GM20431 (cell line): ENCODE measurements around the gene RNF34.
"Not testable (repeated sequence)": the region's sequence is repeated elsewhere in the genome, so short reads cannot be mapped to it uniquely, and the experiment has no call there.

Experiments
- in situ Hi-C: fragments of 300-500 bp; cut with MseI, MboI; formaldehyde crosslinking; loops from one replicate; pipeline ENCODE4 v1.15.0; 2020; ENCODE audit warnings: low sequenced_read_pairs; ENCODE audit not compliant: unreplicated experiment

RNF34 gene, protein sequence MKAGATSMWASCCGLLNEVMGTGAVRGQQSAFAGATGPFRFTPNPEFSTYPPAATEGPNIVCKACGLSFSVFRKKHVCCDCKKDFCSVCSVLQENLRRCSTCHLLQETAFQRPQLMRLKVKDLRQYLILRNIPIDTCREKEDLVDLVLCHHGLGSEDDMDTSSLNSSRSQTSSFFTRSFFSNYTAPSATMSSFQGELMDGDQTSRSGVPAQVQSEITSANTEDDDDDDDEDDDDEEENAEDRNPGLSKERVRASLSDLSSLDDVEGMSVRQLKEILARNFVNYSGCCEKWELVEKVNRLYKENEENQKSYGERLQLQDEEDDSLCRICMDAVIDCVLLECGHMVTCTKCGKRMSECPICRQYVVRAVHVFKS

DNA sequence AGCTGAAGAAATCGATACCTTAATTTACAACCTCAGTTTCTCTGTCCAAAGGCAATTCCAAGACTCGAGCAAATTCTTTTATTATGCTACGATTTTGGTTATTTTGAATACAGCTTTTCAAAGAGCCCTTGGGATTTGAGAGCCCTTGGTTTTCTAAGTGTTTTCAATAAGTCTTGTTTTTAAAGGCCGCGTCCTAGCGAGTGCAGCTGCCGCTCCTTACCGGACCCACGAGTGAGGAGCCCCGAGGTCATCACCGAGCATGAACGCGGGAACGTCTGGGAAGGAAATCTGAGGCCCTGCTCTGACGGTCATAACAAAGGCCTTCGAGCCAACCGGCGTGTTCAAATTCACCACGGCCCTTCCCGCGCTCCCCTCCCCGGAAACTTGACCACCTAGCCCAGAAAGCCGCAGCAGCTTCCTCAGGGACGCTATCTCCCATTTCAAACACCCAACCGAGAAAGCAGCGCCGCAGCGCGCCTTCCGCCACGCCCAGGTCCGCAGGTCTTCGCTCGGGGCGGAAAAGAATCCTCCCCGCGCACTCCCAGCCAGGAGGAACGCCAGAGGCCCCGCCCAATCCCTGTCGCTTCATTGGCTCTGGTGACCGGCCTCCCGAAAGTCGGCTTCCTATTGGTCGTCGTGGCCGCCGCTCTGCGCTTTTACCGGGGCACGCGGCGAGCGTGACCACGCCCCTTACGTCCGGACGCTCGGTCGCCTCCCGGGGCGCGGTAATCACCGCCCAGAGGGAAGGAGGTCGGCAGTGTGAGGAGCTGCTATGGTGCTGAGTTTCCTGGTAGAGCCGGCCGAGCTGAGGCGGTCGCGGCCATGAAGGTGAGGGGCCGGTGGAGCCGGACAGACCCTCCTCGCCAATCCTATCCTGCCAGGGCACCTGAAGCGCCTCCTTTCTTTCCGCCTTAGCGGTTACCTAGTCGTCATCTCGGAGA, at the start of gene RNF34:
TSS of gene RNF34 (plus strand) at position 728 of the 941 bp plus-strand sequence. CDS start at position 823, 95 bp downstream.
- in situ Hi-C loops: no loop called here

DNA sequence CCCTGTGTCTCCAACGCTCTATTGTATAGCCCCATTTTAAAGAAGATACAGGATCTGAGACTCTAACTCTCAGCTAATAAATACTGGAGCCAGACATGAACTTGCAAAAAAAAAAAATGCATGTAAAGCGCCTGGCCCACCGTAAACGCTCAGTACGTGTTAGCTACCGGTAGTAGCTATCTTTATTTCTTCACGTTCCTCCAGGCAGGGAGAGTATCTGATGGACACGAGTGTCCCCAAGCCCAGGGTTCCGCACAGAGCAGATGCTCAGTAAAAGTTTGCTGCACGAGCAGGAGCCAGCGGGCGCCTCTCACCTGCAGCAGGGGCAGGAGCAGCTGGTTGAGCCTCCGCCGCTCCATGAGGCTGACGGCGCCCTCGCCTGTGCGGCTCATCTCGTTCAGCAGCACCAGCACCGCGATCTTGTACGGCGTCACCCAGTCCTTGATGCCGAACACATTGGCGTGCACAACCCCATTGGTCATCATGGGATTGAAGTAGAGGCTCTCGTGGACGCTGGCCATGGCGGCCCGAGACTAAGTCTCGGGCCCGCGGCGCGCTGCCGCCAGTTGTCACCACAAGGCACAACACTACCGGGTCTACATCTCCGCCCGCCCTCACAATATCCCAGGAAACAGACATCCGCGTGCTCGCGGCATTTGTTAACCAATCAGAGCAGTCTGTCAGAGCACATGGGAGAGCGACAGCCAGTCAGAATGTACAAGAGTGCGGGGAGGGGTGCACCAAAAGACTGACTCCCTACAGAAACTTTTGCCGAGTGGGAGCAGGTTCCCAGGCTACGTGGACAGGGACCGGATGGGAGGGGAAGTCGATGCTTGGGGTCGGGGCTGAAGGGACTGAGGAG, 47.9 kb upstream of the RNF34 start, which contains the start of gene ANAPC5:
TSS of gene ANAPC5 (minus strand) at position 592 of the 862 bp plus-strand sequence. CDS start at position 521, 71 bp downstream.
- in situ Hi-C loops: no loop called here

DNA sequence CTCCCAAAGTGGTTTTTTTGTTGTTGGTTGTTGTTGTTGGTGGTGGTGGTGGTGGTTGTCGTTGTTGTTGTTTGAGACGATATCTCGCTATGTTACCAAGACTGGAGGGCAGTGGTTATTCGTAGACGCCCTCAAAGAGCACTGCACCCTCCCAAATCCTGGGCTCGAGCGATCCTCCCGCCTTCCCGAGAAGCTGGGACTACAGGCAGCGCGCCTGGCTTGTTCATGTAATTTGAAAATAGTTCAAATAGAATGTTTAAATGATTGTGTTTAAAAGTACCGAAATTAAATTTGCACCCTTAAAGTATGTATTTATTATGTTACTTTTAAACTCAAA, 47.3 kb upstream of the RNF34 start:
- in situ Hi-C loops: no loop called here

DNA sequence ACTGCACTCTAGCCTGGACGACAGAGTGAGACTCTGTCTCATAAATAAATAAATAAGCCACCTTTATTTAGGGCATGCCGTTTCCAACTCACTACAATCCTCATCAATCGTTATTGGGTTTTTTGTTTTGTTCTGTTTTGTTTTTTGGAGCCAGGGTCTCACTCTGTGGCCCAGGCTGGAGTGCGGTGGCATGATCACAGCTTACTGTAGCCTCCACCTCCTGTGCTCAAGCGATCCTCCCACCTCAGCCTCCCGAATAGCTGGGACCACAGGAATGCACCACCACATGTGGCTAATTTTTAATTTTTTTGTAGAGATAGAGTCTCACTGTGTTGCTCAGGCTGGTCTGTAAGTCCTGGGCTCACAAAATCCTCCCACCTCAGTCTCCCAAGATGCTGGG, 44.1 kb upstream of the RNF34 start:
- in situ Hi-C loops: no loop called here

DNA sequence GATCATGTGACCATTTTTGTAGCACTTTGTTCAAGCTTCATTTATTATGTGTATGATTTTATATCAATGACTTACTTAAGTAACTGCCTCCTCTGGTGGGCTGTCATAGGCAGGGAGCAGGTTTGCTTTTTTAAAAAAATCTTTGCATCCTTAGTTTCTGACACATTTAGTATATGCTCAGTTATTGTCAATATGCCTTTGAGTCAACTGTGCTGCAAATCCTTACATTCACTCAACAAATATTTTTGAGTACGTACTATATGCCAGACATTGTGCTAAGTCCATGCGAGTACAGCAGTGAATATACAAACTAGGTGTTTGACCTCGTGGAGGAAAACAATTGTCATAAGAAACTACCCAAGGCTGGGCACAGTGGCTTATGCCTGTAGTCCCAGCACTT, 43.3 kb upstream of the RNF34 start:
- in situ Hi-C loops: no loop called here

DNA sequence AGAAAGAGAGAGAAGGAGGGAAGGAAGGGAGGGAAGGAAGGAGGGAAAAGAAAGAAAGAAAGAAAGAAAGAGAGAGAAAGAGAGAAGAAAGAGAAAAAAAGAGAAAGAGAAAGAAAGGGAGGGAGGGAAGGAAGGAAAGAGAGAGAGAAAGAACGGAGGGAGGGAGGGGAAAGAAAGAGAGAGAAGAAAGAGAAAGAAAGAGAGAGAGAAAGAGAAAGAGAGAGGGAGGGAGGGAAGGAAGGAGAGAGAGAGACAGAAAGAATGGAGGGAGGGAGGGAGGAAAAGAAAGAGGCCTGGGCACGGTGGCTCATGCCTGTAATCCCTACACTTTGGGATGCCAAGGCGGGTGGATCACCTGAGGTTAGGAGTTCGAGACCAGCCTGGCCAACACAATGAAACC, 42.6 kb upstream of the RNF34 start:
- in situ Hi-C loops: no loop called here

DNA sequence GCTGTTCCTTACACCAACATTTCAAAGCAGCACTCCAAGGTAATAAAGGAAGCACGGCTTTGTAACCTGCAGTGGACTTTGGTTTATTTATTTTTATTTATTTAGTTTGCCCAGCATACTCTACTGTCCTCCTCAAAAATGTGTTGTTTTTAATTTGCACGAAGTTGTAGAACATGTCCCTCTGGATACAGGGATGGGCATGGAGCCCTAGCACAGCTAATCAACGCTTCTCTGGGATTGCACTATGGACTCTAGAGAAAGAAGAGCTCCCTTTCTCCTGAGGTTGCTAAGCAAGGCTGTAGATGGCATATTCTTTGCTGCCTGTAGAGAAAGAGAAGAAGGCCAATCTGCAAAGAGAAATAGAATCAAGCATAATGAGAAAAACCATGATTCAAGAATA, 41.8 kb upstream of the RNF34 start:
- in situ Hi-C loops: no loop called here

DNA sequence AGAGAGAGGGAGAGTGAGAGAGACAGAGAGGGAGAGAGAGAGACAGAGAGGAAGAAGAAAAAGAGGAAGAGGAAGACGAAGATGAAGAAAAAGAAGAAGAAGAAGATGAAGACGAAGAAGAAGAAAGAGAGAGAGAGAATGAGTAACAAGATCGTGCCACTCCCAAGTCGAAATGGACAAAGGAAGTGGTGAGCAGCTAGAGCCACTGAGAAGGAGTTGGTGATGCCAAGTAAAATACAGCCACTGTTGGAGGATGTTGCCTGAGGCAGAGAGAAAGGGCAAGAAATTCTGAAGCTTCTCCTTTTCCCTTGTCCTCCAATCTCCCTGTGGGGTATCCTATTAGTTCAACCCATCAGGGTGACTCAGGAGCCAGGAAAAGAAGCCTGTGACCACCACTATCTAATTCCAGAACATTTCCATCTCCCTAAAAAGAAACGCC, 35.2 kb upstream of the RNF34 start:
- in situ Hi-C loops: no loop called here

DNA sequence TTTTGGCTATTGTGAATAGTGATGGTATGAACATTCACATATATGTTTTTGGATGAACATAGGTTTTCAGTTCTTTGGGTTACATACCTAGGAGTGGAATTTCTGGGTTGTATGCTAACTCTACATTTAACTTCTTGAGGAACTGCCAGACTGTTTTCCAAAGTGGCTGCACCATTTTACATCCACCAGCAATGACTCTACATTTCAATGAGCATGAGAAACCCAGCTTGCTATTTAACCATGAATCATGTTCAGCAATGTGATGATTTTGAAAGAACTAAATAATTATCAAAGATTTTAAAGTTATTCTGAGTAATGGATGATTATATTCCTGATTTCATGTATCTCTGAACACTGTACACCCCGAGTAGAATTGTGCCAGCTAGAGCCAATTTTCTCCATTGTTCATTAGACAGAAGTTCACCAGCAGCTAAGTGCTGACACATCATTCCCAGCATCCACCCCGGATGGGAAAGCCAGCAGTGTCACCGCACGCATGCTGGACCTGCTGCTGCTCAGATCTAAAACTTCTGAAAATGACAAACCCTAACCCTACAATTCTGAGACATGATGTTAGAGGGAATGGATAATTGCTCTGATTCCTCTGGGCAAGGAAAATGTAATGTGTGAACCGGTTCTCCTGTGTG, 34.4 kb upstream of the RNF34 start:
- in situ Hi-C loops: no loop called here

DNA sequence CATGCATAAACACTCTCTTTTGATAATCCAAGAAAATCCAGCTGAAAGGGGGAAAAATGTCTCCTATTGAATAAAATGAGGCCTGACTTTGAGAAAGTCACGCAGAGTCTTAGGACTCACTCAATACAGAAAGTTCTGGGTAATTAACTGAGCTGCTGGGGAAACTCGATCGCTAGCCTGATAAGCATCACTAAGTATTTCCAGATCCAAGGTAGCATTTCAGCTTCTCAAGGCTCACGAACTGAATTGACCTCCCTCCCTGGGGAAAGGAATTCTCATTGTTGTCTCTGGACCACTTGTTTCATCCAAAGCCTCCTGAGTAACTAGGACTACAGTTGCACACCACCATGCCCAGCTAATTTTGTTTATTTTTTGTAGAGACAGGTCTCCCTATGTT, 33.9 kb upstream of the RNF34 start:
- in situ Hi-C loops: no loop called here

DNA sequence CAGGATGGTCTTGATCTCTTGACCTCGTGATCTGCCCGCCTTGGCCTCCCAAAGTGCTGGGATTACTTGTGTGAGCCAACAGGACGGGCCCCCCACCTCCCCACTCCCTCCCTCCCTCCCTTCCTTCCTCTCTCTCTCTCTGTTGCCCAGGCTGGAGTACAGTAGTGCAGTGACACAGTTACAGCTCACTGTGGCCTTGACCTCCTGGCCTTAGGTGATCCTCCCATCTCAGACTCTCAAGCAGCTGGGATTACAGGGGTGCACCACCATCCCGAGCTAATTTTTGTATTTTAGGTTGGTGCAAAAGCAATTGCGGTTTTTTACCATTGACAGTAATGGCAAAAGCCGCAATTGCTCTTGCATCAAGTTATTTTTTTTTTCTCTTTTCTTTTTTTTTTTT, 28.5 kb upstream of the RNF34 start:
- in situ Hi-C loops: no loop called here

DNA sequence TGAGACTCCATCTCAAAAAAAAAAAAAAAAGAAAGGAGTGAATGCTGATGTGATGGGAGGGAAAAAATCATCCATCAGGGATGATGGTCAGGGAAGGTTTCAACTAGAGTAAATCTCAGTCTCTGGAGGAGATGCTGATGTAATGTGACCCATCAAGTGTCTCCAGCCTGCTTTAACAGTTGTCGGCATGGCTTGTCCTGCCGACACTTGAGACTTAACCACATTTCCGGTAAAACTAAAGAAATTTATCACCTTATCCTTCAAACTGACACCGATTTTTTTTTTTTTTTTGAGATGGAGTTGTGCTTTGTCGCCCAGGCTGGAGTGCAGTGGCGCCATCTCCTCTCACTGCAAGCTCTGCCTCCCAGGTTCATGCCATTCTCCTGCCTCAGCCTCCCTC, 26.2 kb upstream of the RNF34 start:
- in situ Hi-C loops: no loop called here

DNA sequence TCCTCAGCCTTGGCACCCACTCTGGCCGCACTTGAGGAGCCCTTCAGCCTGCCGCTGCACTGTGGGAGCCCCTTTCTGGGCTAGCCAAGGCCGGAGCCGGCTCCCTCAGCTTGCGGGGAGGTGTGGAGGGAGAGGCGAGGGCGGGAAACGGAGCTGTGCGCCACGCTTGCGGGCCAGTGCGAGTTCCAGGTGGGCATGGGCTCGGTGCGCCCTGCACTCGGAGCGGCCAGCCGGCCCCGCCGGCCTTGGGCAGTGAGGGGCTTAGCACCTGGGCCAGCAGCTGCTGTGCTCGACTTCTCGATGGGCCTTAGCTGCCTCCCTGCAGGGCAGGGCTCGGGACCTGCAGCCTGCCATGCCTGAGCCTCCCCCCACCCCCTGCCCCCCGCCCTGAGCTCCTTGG, 25.6 kb upstream of the RNF34 start:
- in situ Hi-C loops: not testable (repeated sequence)

DNA sequence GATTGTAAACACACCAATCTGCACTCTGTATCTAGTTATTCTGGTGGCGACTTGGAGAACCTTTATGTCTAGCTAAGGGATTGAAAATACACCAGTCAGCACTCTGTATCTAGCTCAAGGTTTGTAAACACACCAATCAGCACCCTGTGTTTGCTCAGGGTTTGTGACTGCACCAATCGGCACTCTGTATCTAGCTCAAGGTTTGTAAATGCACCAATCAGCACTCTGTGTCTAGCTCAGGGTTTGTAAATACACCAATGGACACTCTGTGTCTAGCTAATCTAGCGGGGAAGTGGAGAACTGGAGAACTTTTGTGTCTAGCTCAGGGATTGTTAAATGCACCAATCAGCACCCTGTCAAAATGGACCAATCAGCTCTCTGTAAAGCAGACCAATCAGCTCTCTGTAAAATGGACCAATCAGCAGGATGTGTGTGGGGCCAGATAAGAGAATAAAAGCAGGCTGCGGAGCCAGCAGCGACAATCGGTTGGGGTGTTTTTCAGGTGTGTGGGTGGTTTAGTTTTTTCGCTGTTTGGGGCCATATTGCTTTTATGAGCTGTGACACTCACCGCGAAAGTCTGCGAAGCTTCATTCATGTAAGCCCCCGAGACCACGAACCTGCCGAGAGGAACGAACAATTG, 24.9 kb upstream of the RNF34 start:
- in situ Hi-C loops: not testable (repeated sequence)

DNA sequence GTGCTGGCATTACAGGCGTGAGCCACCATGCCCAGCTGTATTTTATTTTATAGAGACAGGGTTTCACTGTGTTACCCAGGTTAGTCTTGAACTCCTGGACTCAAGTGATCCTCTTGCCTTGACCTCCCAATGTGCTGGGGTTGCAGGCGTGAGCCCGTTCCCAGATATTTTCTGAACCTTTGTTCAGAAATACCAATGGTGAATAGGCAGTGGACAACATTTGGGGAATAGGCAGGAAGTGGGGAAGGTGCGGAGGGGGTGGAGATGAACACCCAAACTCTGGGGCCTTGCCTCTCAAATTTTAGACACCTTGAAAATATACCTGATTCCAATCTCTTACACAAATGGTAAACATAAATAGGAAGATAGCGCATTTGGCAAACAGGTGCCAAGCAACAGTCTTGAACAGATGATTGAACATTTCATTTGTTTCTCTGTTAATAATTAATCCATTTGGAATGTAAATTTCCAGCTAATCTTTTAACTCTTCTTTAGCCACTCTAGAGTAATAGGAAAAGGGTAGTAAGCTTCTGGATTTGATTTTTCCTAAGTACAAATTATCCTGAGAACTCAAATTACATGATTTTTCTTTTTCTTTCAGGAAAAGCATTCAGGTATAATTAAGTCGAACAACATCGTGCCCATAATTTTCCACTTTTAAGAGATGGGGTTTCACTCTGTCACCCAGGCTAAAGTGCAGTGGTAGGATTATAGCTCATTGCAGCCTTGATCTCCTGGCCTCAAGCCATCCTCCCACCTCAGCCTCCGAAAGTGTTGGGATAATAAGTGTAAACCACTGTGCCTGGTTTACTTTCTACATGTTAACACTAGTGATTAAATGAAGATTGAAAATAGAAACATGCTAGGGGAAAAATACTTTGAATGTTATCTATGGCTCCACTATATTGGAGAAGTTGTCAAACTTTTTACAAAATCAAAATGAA, 22.9 kb upstream of the RNF34 start:
- in situ Hi-C loops: no loop called here

DNA sequence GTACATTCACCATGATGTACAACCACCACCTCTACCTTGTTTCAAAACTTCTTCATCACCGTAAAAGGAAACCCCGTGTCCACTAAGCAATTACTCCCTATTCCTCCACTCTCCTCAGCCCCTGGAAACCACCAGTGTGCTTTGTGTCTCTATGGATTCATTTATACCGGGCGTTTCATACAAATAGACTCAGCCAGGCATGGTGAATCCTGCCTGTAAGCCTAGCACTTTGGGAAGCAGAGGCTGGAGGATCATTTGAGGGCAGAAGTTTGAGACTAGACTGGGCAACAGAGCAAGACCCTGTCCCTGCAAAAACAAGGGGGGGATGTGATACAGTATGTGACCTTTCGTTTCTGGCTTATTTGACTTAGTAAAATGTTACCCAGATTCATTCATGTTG, 21.2 kb upstream of the RNF34 start:
- in situ Hi-C loops: no loop called here

DNA sequence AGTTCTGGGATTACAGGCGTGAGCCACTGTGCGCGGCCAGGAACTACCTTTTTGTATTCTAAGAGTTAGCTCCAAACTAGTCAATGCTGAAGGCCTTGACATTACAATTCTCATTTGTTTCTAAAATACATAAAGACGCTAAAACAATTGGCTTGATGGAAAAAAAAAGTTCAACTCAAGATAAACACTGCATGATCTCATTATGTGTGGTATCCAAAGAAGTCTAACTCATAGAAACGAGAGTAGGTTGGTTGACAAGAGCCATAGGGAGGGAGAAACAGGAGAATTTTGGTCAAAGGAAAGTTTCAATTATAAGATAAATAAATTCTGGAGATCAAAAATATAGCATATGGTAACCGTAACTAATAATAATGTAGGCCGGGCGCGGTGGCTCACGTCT, 20.0 kb upstream of the RNF34 start:
- in situ Hi-C loops: no loop called here

DNA sequence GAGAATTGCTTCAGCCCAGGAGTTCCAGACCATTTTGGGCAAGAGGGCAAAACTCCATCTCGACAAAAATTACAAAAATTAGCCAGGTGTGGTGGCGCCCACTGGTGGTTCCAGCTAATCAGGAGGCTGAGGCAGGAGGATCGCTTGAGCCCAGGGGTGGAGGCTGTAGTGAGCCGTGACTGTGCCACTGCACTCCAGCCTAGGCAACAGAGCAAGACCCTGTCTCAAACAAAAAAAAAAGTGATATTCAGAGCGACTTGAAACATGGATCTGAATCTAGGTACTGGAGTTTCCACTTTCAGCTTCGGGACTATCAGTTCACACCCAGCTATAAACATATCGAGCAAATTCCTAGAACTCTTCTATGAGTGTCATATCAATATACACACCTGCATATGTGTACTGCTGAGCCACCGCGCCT, 16.3 kb upstream of the RNF34 start:
- in situ Hi-C loops: no loop called here
